HepG2 (cell line): ENCODE measurements around the gene FDXR. TPM values are rescaled to one million over a fixed set of nuclear protein-coding genes. Genes with fewer than 3 reads are reported as not detected.

Experiments used
- ATAC-seq: fragments of 200-7000 bp; cut with Tn5 transposase; 3 replicates; pipeline ENCODE4 v1.9.1; 2020; ENCODE audit warnings: mild to moderate bottlenecking, moderate library complexity
- BruUV-seq: library from RNA; stranded (reverse); fragments of 400-500 nt; replicated peaks from 2 replicates; lab custom pipeline; 2021; lab: Mats Ljungman, UMichigan
- CTCF ChIA-PET: fragments of 300-600 bp; formaldehyde crosslinking; extraction: SDS; loops from one replicate; lab custom pipeline; 2021; ENCODE audit warnings: low total read pairs, inconsistent platforms, low intra/inter-chr PET ratio; lab: Yijun Ruan, JAX
- POLR2A ChIA-PET: fragments of 350-600 bp; sonication (Branson Sonifier 250); formaldehyde crosslinking; loops from one replicate; lab custom pipeline; 2020; ENCODE audit warnings: antibody characterized with exemption, inconsistent platforms; lab: Yijun Ruan, JAX
- DNase-seq: peaks from one replicate; pipeline ENCODE4 v3.0.0-alpha.2; 2015; ENCODE audit warnings: low spot score
- FAIRE-seq: peaks from 3 replicates; lab custom pipeline; 2011; peaks lifted over from hg19 to GRCh38; lab: Jason Lieb, UNC
- H2AFZ ChIP-seq: one replicate; pipeline ENCODE4 v1.6.1; 2011; ENCODE audit warnings: low read length, inconsistent platforms
- H3K27ac ChIP-seq: fragments of 300-600 bp; 3 replicates; pipeline ENCODE4 v1.8.0; 2011; ENCODE audit warnings: mixed run types, mild to moderate bottlenecking, mixed read lengths, low read length, inconsistent platforms; ENCODE audit not compliant: insufficient read depth; ENCODE audit errors: extremely low read length
- H3K27me3 ChIP-seq, 2 experiments: fragments of 200-600 bp in 1 of 2; 2 replicates in 1 of 2; 3 replicates in 1 of 2; pipeline versions ENCODE4 v1.6.0 to v1.8.0; 2011; ENCODE audit warnings: low read length in 2 of 2, mild to moderate bottlenecking in 2 of 2, moderate library complexity in 2 of 2, inconsistent platforms in 1 of 2; ENCODE audit not compliant: insufficient read depth in 2 of 2, control insufficient read depth in 1 of 2
- H3K36me3 ChIP-seq, 2 experiments: fragments of 200-600 bp in 1 of 2; replicated peaks in 1 of 2; 2 replicates in 1 of 2; 3 replicates in 1 of 2; pipeline versions ENCODE4 v1.5.1 to v1.8.0; 2011; ENCODE audit warnings: low read length in 2 of 2, inconsistent platforms in 1 of 2; ENCODE audit not compliant: insufficient read depth in 2 of 2, control insufficient read depth in 1 of 2
- H3K4me1 ChIP-seq: 2 replicates; pipeline ENCODE4 v1.5.1; 2012; ENCODE audit warnings: low read length, inconsistent platforms; ENCODE audit not compliant: insufficient read depth
- H3K4me2 ChIP-seq: 2 replicates; pipeline ENCODE4 v1.6.0; 2011; ENCODE audit warnings: low read depth, low read length, inconsistent platforms
- H3K4me3 ChIP-seq, 3 experiments: fragments of 200-600 bp in 1 of 3; sonication (generic), shearing (Covaris generic) in 1 of 3; replicated peaks in 1 of 3; 2 replicates each; pipeline ENCODE4 v1.5.1; 2011 to 2016; ENCODE audit warnings: low read length in 3 of 3, inconsistent platforms in 2 of 3, low read depth in 2 of 3, mild to moderate bottlenecking in 2 of 3, control low read depth in 1 of 3, mixed read lengths in 1 of 3; ENCODE audit not compliant: insufficient read depth in 1 of 3
- H3K79me2 ChIP-seq: one replicate; pipeline ENCODE4 v1.6.1; 2011; ENCODE audit warnings: low read length, inconsistent platforms; ENCODE audit not compliant: insufficient read depth
- H3K9ac ChIP-seq: 2 replicates; pipeline ENCODE4 v1.6.0; 2011; ENCODE audit warnings: mild to moderate bottlenecking, low read depth, low read length, inconsistent platforms; ENCODE audit not compliant: insufficient read depth
- H3K9me3 ChIP-seq: 2 replicates; pipeline ENCODE4 v1.5.1; 2012; ENCODE audit warnings: mild to moderate bottlenecking, low read length
- H4K20me1 ChIP-seq: 2 replicates; pipeline ENCODE4 v1.6.0; 2011; ENCODE audit warnings: inconsistent platforms, mild to moderate bottlenecking, low read length, moderate library complexity; ENCODE audit not compliant: insufficient read depth
- LRRFIP1 ChIP-seq: sonication (generic); formaldehyde crosslinking; conservative IDR thresholded peaks from 2 replicates; pipeline ENCODE4 v1.4.0; 2020; ENCODE audit warnings: missing genetic modification reagents
- NCOA5 ChIP-seq: sonication (generic); formaldehyde crosslinking; IDR thresholded peaks from 2 replicates; pipeline ENCODE4 v1.4.0; 2020; ENCODE audit warnings: missing genetic modification reagents
- NFRKB ChIP-seq: fragments of 450-650 bp; IDR thresholded peaks from 2 replicates; pipeline ENCODE4 v1.6.1; 2017
- PHF20 ChIP-seq: sonication (generic); formaldehyde crosslinking; IDR thresholded peaks from 2 replicates; pipeline ENCODE4 v1.5.0; 2020; ENCODE audit warnings: mild to moderate bottlenecking, missing genetic modification reagents
- SAFB2 ChIP-seq: sonication (generic); formaldehyde crosslinking; IDR thresholded peaks from 2 replicates; pipeline ENCODE4 v1.5.1; 2020; ENCODE audit warnings: missing genetic modification reagents, low read depth, mild to moderate bottlenecking, borderline replicate concordance
- SCMH1 ChIP-seq: sonication (generic); formaldehyde crosslinking; IDR thresholded peaks from 2 replicates; pipeline ENCODE4 v1.9.0; 2021; ENCODE audit warnings: missing genetic modification reagents, mild to moderate bottlenecking, borderline replicate concordance
- SMAD3 ChIP-seq: sonication (generic); formaldehyde crosslinking; IDR thresholded peaks from 2 replicates; pipeline ENCODE4 v1.4.0; 2020; ENCODE audit warnings: missing genetic modification reagents
- SMARCE1 ChIP-seq: fragments of 450-650 bp; IDR thresholded peaks from 2 replicates; pipeline ENCODE4 v1.6.1; 2017; ENCODE audit warnings: borderline replicate concordance
- ZFP82 ChIP-seq: sonication (generic); formaldehyde crosslinking; IDR thresholded peaks from 2 replicates; pipeline ENCODE4 v1.5.1; 2020; ENCODE audit warnings: mild to moderate bottlenecking, missing genetic modification reagents, borderline replicate concordance
- ZMYM3 ChIP-seq: sonication (generic); formaldehyde crosslinking; IDR thresholded peaks from 2 replicates; pipeline ENCODE4 v1.5.1; 2020; ENCODE audit warnings: mild to moderate bottlenecking, missing genetic modification reagents
- ZMYM4 ChIP-seq: sonication (generic); formaldehyde crosslinking; IDR thresholded peaks from 2 replicates; pipeline ENCODE4 v1.8.1; 2023; ENCODE audit warnings: mild to moderate bottlenecking, missing genetic modification reagents
- ZNF292 ChIP-seq: sonication (generic); formaldehyde crosslinking; IDR thresholded peaks from 2 replicates; pipeline ENCODE4 v1.8.1; 2022; ENCODE audit warnings: mild to moderate bottlenecking, low read depth, missing genetic modification reagents, borderline replicate concordance
- ZNF33B ChIP-seq: sonication (generic); formaldehyde crosslinking; IDR thresholded peaks from 2 replicates; pipeline ENCODE4 v1.5.1; 2020; ENCODE audit warnings: mild to moderate bottlenecking, missing genetic modification reagents
- ZNF44 ChIP-seq: sonication (generic); formaldehyde crosslinking; IDR thresholded peaks from 2 replicates; pipeline ENCODE4 v1.5.1; 2020; ENCODE audit warnings: mild to moderate bottlenecking, missing genetic modification reagents
- ZNF446 ChIP-seq: sonication (generic); formaldehyde crosslinking; IDR thresholded peaks from 2 replicates; pipeline ENCODE4 v1.5.0; 2020; ENCODE audit warnings: mild to moderate bottlenecking, missing genetic modification reagents
- ZNF501 ChIP-seq: sonication (generic); formaldehyde crosslinking; IDR thresholded peaks from 2 replicates; pipeline ENCODE4 v1.5.1; 2020; ENCODE audit warnings: mild to moderate bottlenecking, moderate library complexity, missing genetic modification reagents
- ZNF510 ChIP-seq: sonication (generic); formaldehyde crosslinking; IDR thresholded peaks from 2 replicates; pipeline ENCODE4 v1.4.0; 2020; ENCODE audit warnings: low read depth, mild to moderate bottlenecking, missing genetic modification reagents
- ZNF547 ChIP-seq: sonication (generic); formaldehyde crosslinking; IDR thresholded peaks from 2 replicates; pipeline ENCODE4 v1.5.1; 2020; ENCODE audit warnings: mild to moderate bottlenecking, missing genetic modification reagents
- ZNF629 ChIP-seq: sonication (generic); formaldehyde crosslinking; conservative IDR thresholded peaks from 2 replicates; pipeline ENCODE4 v1.5.0; 2020; ENCODE audit warnings: missing genetic modification reagents
- ZNF644 ChIP-seq: IDR thresholded peaks from 2 replicates; pipeline ENCODE4 v1.6.1; 2016; ENCODE audit warnings: low read depth
- WGBS: methylation state at CpG from one replicate; pipeline ENCODE4 v1.1.6; 2017; ENCODE audit warnings: low lambda C conversion rate; 5-methylcytosine and 5-hydroxymethylcytosine counted together
- in situ Hi-C: cut with HindIII; loops from 2 replicates; pipeline ENCODE4 v1.10.0; 2017; ENCODE audit warnings: low pct_unique_long_range_greater_than_20kb; ENCODE audit not compliant: extremely low pct_ligation_motif_present
- intact Hi-C: fragments of 100-400 bp; cut with micrococcal nuclease; formaldehyde crosslinking; loops from one replicate; pipeline ENCODE4 v1.10.0; 2022; ENCODE audit not compliant: unreplicated experiment
- polyA plus RNA-seq, 8 experiments: library from polyadenylated mRNA; depleted of rRNA in 3 of 8; stranded (reverse) in 7 of 8; unstranded in 1 of 8; fragments of >200 nt; fragmentation: Illumina TruSeq in 4 of 8; extraction: Trizol in 4 of 8; gene quantifications; 2 replicates each; pipeline versions ENCODE4 v1.2.1 to v1.2.3, GENCODE V29; 2011 to 2016; ENCODE audit warnings: low read depth in 4 of 8, missing spikeins in 1 of 8, mixed read lengths in 1 of 8; ENCODE audit not compliant: insufficient read depth in 1 of 8
- total RNA-seq, 5 experiments: library from RNA; depleted of rRNA; stranded (reverse); fragments of >200 nt; fragmentation: Illumina TruSeq; extraction: Trizol; gene quantifications; 2 replicates each; pipeline ENCODE4 v1.2.3, GENCODE V29; 2016; ENCODE audit warnings: low read depth in 1 of 5

FDXR gene
- total and polyA plus RNA-seq, 2 of the 13 experiments (the other 11 are each of a cell fraction or from before 2014, with no cell fraction given), result 23.4 to 116 TPM

- TF ChIP-seq ZMYM3 (CRISPR knock-in tag), result no peak
- TF ChIP-seq SCMH1 (CRISPR knock-in tag), result no peak
- no peak for TF ChIP-seq ZMYM4 (CRISPR knock-in tag)
- TF ChIP-seq ZNF547 (CRISPR knock-in tag), result no peak
- TF ChIP-seq SMAD3, result no peak
- TF ChIP-seq NFRKB, result no peak
- no peak for TF ChIP-seq ZNF44 (CRISPR knock-in tag)
- no peak for TF ChIP-seq ZNF501
- no peak for TF ChIP-seq PHF20 (CRISPR knock-in tag)
- no peak for TF ChIP-seq ZNF446 (CRISPR knock-in tag)
- TF ChIP-seq ZNF644, result no peak
- no peak for TF ChIP-seq LRRFIP1 (CRISPR knock-in tag)
- TF ChIP-seq ZFP82 (CRISPR knock-in tag), result no peak
- TF ChIP-seq ZNF33B (CRISPR knock-in tag), result no peak
- TF ChIP-seq ZNF510, result no peak
- no peak for TF ChIP-seq ZNF292 (CRISPR knock-in tag)
- TF ChIP-seq ZNF629 (CRISPR knock-in tag), result no peak
- no peak for TF ChIP-seq SMARCE1
- TF ChIP-seq NCOA5 (CRISPR knock-in tag), result no peak
- TF ChIP-seq SAFB2 (CRISPR knock-in tag), result no peak
- intact Hi-C loops (no loop called here), in situ Hi-C loops (no loop called here)
- Histone ChIP-seq H3K27ac (no peak overlapping the region), H3K4me1 (peaks cover 7% of the 10 kb centered on the region), H3K79me2 (no peaks in the 10 kb centered on the region), H3K36me3 (no peaks in the 10 kb centered on the region), H2AFZ (no peak overlapping the region), H3K4me3 (no peak overlapping the region), H3K9me3 (no peaks in the 10 kb centered on the region), H3K9ac (no peak overlapping the region), H3K4me2 (no peak overlapping the region), H3K27me3 (peaks cover 0 to 50% of the 10 kb centered on the region in 2 experiments; a peak in 3 of 5 replicates), H4K20me1 (no peaks in the 10 kb centered on the region; the same call in 1 of the 2 replicates)
- FAIRE-seq (no peak), ATAC-seq (no peak), DNase-seq (no peak)
- BruUV-seq, result no TSS peak
- ChIA-PET CTCF (no interaction called here), POLR2A (no interaction called here)
- 44% methylated on average over 15 of the region's 16 CpGs for WGBS
Measured at GRCh38 chr17:74846621-74847020, 26.2 kb downstream of the FDXR start.
